ENCODE measurements around the gene YIPF2.

Gene YIPF2

DNA sequence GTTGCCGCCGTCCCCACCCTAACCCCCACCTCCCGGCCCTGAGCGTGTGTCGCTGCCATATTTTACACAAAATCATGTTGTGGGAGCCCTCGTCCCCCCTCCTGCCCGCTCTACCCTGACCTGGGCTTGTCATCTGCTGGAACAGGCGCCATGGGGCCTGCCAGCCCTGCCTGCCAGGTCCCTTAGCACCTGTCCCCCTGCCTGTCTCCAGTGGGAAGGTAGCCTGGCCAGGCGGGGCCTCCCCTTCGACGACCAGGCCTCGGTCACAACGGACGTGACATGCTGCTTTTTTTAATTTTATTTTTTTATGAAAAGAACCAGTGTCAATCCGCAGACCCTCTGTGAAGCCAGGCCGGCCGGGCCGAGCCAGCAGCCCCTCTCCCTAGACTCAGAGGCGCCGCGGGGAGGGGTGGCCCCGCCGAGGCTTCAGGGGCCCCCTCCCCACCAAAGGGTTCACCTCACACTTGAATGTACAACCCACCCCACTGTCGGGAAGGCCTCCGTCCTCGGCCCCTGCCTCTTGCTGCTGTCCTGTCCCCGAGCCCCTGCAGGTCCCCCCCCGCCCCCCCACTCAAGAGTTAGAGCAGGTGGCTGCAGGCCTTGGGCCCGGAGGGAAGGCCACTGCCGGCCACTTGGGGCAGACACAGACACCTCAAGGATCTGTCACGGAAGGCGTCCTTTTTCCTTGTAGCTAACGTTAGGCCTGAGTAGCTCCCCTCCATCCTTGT, 6.4 kb downstream of the YIPF2 start:
- no peaks in the 10 kb centered on the region for H3K9me3 Mint-ChIP-seq
- no peak overlapping the region for H3K4me3 Mint-ChIP-seq
- ATAC-seq (no peak), DNase-seq (no peak)
- H3K36me3 Mint-ChIP-seq (ENCODE audit: low read depth) = peaks cover 4% of the 10 kb centered on the region
- no peaks in the 10 kb centered on the region for H3K27me3 Mint-ChIP-seq
- no peaks in the 10 kb centered on the region for H3K4me1 Mint-ChIP-seq
- no peak overlapping the region for H3K27ac Mint-ChIP-seq

DNA sequence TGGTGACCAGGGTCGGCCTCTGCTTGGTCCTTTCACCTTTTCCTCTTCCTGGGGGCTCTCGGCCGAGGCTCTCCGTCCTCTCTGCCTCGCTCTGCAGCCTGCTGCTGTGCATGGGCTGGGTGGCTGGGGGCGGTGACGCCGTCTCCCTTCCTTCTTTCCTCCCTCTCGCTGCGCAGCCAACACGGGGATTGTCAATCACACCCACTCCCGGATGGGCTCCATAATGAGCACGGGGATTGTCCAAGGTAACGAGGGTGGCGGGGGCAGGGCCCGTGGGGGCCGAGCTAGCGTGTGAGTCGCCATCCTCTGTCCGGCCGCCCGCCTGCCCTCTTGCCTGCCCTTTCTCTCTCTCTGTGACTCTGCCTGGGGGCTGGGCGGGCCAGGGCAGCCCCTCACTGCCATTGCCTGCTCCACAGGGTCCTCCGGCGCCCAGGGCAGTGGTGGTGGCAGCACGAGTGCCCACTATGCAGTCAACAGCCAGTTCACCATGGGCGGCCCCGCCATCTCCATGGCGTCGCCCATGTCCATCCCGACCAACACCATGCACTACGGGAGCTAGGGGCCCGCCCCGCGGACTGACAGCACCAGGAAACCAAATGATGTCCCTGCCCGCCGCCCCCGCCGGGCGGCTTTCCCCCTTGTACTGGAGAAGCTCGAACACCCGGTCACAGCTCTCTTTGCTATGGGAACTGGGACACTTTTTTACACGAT, 7.1 kb downstream of the YIPF2 start:
- H3K27me3 Mint-ChIP-seq = no peaks in the 10 kb centered on the region
- no peak overlapping the region for H3K27ac Mint-ChIP-seq
- peaks cover 4% of the 10 kb centered on the region for H3K36me3 Mint-ChIP-seq (ENCODE audit: low read depth)

DNA sequence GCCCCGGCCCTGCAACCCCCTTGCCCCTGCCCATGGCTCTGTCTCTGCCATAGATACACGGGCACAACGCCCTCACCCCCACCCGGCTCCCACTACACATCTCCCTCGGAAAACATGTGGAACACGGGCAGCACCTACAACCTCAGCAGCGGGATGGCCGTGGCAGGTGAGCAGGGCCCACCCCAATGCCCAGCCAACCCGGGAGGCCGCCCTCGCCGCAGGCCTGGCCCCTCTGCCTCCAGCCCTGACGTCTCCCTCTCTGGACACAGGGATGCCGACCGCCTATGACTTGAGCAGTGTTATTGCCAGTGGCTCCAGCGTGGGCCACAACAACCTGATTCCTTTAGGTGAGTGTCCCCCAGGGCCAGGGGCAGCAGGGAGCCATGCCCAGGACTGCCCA, 7.7 kb downstream of the YIPF2 start:
- H3K27me3 Mint-ChIP-seq = no peaks in the 10 kb centered on the region
- no peaks in the 10 kb centered on the region for H3K9me3 Mint-ChIP-seq
- H3K4me3 Mint-ChIP-seq = no peak overlapping the region
- H3K36me3 Mint-ChIP-seq (ENCODE audit: low read depth) = peaks cover 6% of the 10 kb centered on the region
- H3K4me1 Mint-ChIP-seq = no peaks in the 10 kb centered on the region
- ATAC-seq (no peak), DNase-seq (no peak)
- no peak overlapping the region for H3K27ac Mint-ChIP-seq

More for the DNA sequence above, 7.1 kb downstream of the YIPF2 start:
- no peak overlapping the region for H3K4me3 Mint-ChIP-seq
- no peaks in the 10 kb centered on the region for H3K9me3 Mint-ChIP-seq
- DNase-seq (no peak), ATAC-seq (no peak)
- H3K4me1 Mint-ChIP-seq = no peaks in the 10 kb centered on the region

DNA sequence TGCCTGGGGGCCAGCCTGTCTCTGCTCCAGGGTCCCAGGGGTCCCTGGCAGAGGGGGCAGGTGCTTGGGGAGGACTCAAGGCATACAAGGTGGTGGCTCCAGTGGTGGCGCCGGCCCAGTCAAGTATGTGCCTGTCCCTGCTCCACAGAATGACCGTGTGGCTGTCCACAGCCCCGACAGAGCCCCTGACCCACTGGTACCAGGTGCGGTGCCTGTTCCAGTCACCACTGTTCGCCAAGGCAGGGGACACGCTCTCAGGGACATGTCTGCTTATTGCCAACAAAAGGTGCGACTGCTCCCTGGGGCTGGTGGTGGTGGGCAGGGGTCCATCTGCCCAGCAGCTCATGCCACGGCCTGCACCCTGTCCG, 8.2 kb downstream of the YIPF2 start:
- no peak overlapping the region for H3K4me3 Mint-ChIP-seq
- no peak for ATAC-seq
- no peaks in the 10 kb centered on the region for H3K27me3 Mint-ChIP-seq
- DNase-seq = no peak
- H3K36me3 Mint-ChIP-seq (ENCODE audit: low read depth) = peaks cover 6% of the 10 kb centered on the region
- no peak overlapping the region for H3K27ac Mint-ChIP-seq
- H3K4me1 Mint-ChIP-seq = no peaks in the 10 kb centered on the region
- no peaks in the 10 kb centered on the region for H3K9me3 Mint-ChIP-seq

DNA sequence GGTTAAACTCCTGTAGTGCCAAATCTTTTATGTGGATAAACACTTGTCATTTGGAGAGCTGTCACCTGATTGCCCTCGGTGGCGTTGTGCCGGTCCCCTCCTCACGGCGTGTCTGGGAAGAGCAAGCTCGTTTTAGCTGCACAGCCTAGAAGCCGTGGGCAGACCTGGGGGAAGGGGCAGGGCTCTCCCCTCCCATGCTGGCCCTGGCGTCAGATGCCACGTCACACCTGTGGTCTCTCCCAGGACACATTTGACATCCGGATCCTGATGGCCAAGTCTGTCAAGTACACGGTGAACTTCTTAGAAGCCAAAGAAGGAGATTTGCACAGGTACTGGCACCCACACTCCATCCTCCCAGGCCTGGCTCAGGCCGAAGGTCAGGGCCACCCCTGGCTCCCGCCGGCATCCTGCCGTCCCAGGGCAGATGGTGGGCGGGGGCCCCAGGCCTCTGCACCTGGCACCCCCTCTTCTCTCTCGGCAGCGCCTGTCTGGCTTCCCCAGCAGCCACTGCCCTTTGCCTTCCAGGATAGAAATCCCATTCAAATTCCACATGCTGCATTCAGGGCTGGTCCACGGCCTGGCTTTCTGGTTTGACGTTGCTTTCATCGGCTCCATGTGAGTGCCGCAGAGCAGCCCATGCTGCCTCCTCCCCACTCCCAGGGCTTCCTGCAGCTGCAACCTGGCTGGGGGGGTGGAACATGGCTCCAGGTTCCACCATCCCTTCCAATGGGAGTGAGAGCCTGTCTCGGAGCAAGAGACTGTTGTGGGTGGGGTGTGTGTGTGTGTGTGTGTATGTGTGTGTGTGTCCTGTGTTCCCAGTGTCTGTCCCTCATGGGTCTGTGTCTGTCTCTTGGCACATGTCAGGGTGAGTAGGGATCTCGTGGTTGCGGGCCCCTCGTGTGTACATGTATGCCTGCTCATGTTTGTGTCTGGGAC, 8.8 kb downstream of the YIPF2 start:
- Mint-ChIP-seq H3K36me3 (ENCODE audit: low read depth) (peaks cover 6% of the 10 kb centered on the region), H3K27ac (no peak overlapping the region), H3K27me3 (no peaks in the 10 kb centered on the region), H3K4me1 (no peaks in the 10 kb centered on the region), H3K9me3 (no peaks in the 10 kb centered on the region), H3K4me3 (no peak overlapping the region)
- no peak for ATAC-seq
- no peak for DNase-seq

DNA sequence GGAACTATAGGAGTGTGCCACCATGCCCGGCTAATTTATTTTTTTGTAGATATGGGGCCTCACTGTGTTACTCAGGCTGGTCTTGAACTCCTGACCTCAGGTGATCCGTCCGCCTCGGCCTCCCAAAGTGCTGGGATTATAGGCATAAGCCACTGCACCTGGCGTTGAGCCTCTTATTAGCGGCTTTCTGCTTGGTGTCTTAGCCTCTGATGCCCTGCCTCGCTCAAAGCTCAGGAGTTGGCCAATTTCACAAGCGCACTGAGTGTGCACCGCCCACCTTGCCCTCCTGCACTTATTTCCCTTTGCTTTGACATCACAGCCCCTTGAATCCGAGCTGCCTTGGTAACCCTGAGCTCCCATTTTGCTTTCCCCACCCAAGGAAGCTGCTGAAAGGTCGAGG, 10.1 kb downstream of the YIPF2 start:
- Mint-ChIP-seq H3K36me3 (ENCODE audit: low read depth) (peaks cover 6% of the 10 kb centered on the region), H3K4me1 (no peaks in the 10 kb centered on the region), H3K4me3 (no peak overlapping the region), H3K27me3 (no peaks in the 10 kb centered on the region), H3K9me3 (no peaks in the 10 kb centered on the region), H3K27ac (no peak overlapping the region)
- ATAC-seq (no peak), DNase-seq (no peak)

DNA sequence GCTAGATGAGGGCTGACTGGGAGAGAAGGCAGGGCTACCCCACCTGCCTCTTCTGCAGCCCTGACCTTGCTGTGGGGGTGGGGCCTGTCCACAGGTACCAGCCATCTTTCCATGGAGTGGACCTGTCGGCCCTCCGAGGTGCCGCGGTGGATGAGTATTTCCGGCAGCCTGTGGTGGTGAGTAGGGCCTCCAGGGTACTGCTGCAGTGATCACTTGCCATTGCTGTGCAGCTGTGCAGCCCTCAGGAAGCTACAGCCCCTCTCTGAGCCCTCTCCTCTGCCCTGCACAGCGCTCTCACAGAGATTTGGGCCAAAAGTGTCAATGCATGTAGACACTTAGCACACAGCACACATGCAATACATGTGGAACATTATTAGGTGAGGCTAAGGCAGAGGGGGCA, 11.8 kb downstream of the YIPF2 start:
- DNase-seq (no peak), ATAC-seq (no peak)
- Mint-ChIP-seq H3K36me3 (ENCODE audit: low read depth) (peaks cover 13% of the 10 kb centered on the region), H3K27ac (no peak overlapping the region), H3K4me1 (no peaks in the 10 kb centered on the region), H3K27me3 (no peaks in the 10 kb centered on the region), H3K4me3 (no peak overlapping the region), H3K9me3 (no peaks in the 10 kb centered on the region)

DNA sequence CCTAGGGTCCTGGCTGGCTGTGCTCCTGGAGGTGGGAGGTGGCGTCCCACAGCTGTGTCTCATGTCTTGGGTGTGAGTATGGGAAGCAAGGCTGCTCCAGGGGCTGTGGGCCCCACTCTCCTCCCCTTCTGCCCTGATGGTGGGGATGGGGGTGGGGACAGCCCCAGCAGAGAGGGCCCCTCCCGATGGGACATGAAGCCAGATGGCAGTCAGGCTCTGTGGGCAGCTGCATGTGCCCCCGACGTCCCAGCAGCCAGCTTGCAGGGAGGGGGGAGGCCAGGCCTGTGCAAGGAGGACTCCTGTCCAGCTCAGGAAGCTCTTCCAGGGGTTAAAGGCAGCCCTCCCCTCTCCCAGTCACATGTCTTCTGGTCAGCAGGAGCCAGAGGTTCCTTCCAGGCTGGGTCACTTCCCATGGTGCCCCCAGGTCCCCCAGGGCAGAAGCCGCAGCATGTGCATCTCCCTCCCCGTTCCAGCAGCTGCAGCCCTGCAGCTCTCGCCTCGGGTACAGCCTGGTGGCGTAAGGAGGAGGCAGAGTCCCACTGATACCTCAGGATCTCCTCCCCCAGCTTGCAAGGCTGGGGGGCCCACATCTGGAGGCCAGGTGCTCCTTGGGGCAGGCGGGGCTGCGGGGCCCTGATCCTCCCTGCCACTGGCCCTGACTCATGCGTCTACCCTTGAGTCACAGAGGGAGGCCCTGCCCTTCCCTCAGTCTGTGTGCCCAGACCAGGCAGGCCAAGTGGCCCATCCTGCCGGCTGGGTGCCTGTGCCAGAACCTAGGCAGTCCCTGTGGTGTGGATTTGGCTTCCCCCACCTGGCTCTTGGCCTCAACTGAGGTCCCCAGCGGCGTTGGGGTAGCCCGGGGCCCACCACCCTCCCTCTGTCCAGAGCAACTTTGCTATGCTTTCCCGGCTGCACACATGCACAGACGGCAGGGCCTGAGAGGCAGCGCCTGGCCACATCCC, 13.0 kb downstream of the YIPF2 start:
- no peaks in the 10 kb centered on the region for H3K27me3 Mint-ChIP-seq
- peaks cover 13% of the 10 kb centered on the region for H3K36me3 Mint-ChIP-seq (ENCODE audit: low read depth)
- no peaks in the 10 kb centered on the region for H3K9me3 Mint-ChIP-seq
- no peak overlapping the region for H3K4me3 Mint-ChIP-seq
- peak; percentile 45 for ATAC-seq
- no peak for DNase-seq
- no peak overlapping the region for H3K27ac Mint-ChIP-seq
- H3K4me1 Mint-ChIP-seq = no peaks in the 10 kb centered on the region

DNA sequence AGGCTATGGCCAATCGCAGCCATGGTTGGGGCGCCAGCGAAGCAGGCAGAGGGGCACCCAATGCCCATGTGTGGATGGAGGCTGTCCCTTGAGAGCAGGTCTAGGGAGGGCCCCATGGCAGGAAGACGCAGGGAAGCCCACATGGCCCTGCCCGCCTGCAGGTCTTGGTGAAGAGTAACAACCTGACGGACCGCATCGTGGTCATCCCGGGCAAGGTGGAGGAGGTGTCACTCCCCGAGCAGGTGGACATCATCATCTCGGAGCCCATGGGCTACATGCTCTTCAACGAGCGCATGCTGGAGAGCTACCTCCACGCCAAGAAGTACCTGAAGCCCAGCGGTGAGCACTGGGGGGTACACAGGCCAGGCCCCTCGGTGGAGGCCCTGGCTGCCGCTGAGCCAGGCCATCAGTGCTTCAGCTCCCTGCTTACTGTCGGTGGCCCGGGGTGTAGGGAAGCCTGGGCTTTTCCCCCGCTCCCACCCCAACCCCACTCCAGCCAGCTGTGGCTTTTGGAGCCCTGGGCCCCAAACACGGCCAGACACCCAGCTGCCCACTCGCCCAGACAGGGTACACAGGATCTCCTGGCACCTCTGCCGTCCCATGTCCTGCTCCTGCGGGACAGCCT, 14.6 kb downstream of the YIPF2 start:
- Mint-ChIP-seq H3K36me3 (ENCODE audit: low read depth) (peaks cover 13% of the 10 kb centered on the region), H3K27me3 (no peaks in the 10 kb centered on the region), H3K4me1 (no peaks in the 10 kb centered on the region), H3K9me3 (no peaks in the 10 kb centered on the region), H3K4me3 (no peak overlapping the region), H3K27ac (no peak overlapping the region)
- DNase-seq (no peak), ATAC-seq (no peak)

DNA sequence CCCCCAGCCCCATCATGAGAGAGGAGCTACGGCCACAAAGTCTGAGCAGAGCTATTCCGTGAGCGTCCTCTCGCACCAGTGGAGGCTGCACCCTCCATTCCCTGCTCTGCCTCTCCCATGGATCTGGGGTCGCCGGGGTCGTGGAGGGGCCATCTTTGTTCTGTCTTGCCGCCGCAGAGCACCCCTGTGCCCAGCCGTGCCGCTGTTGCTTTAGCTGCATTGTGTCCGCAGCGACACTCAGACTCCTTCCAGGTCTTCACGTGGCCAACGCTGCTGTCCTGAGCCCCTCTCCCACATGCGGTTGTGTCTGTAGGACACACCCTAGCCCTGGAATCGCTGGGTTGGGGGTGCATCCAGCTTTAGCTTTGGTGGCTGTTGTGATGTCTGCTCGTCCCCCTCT, 15.8 kb downstream of the YIPF2 start:
- Mint-ChIP-seq H3K36me3 (ENCODE audit: low read depth) (peaks cover 13% of the 10 kb centered on the region), H3K9me3 (no peaks in the 10 kb centered on the region), H3K4me1 (no peaks in the 10 kb centered on the region), H3K27ac (no peak overlapping the region), H3K27me3 (no peaks in the 10 kb centered on the region), H3K4me3 (no peak overlapping the region)
- DNase-seq = no peak
- no peak for ATAC-seq

DNA sequence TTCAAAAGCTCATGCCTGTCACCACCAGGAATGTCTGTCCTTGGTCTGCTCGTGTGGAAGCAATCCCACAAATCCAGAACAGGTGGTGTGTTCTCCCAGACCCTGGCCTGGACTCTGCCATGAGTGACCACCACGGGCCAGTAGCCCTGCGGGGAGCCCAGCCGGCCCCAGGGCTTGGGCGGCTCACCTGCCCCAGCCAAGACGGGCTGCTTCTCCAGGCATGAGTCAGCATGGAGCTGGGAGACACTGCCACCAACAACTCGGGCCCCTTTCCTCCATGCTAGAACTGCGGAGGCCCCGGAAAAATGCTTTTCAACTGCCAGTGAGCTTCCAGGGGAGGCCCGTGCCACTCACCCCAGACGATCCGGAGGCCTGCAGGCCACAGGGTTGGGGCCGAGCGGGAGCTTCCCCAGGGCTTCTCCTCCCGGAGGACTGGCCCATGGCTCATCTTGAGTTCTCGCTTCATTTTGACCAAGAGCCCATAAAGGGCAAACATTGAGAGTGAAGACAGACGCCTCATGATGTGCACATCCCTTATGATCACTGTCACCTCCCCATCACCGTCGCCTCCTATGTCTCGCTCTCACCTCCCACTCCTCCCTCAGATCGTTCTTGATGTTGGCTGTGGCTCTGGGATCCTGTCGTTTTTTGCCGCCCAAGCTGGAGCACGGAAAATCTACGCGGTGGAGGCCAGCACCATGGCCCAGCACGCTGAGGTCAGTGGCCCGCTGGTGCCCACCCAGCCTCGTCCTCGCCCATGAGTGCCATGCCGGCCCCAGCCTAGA, 16.7 kb downstream of the YIPF2 start:
- Mint-ChIP-seq H3K4me3 (no peak overlapping the region), H3K4me1 (no peaks in the 10 kb centered on the region), H3K9me3 (no peaks in the 10 kb centered on the region), H3K27ac (no peak overlapping the region), H3K36me3 (ENCODE audit: low read depth) (peaks cover 13% of the 10 kb centered on the region), H3K27me3 (no peaks in the 10 kb centered on the region)
- DNase-seq (no peak), ATAC-seq (peak; percentile 12)

DNA sequence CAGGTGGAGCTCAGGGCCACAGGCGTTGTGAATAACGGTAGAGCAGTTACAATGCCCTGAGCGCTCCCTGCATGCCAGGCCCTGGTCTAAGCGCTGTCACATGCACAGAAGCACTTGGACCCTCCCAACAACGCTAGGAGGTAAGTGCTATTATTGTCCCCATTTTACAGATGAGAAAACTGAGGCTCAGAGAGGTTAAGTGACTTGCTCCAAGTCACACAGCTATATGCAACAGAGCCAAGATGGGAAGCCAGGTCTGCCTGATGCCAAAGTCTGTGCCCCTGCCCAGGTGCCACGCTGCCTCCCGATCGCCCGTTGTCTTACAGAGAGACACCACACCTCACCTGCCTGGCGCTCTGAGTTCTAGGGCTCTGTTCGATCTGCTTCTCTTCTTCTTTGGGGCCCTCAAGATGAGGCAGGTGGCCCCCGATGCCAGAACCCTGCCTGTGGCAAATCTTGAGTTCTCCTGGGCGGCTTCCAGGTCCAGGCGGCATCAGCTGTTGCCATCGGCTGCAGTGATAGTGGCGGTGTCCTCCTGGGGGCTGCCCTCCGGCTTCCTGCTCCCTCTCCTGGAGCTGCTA, 20.0 kb downstream of the YIPF2 start:
- H3K4me1 Mint-ChIP-seq = no peaks in the 10 kb centered on the region
- DNase-seq = no peak
- no peak for ATAC-seq
- H3K4me3 Mint-ChIP-seq = no peak overlapping the region
- H3K9me3 Mint-ChIP-seq = no peaks in the 10 kb centered on the region
- no peaks in the 10 kb centered on the region for H3K27me3 Mint-ChIP-seq
- H3K27ac Mint-ChIP-seq = no peak overlapping the region
- peaks cover 13% of the 10 kb centered on the region for H3K36me3 Mint-ChIP-seq (ENCODE audit: low read depth)

DNA sequence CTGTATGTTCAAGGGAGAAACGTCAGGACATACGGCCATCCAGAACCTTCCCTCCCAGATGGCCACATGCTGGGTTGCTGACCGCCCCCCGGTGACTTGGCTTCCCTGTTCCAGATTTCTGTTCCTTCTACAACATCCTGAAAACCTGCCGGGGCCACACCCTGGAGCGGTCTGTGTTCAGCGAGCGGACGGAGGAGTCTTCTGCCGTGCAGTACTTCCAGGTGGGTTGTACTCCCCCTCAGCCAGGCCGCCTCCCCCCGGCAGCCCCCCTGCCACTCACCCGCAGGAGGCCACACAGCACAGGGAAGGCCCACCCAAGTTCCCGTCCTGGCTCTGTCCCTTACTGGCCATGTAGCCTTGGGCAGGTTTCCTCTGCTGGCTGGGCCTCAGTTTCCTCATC, 20.5 kb downstream of the YIPF2 start:
- Mint-ChIP-seq H3K27me3 (no peaks in the 10 kb centered on the region), H3K4me3 (no peak overlapping the region), H3K27ac (no peak overlapping the region), H3K4me1 (no peaks in the 10 kb centered on the region), H3K36me3 (ENCODE audit: low read depth) (peaks cover 16% of the 10 kb centered on the region), H3K9me3 (no peaks in the 10 kb centered on the region)
- ATAC-seq (no peak), DNase-seq (no peak)
